Measurements from ENCODE around the gene ADK.
"Not testable (repeated sequence)": the region's sequence is repeated elsewhere in the genome, so short reads cannot be mapped to it uniquely, and the experiment has no call there.

The ADK gene

DNA sequence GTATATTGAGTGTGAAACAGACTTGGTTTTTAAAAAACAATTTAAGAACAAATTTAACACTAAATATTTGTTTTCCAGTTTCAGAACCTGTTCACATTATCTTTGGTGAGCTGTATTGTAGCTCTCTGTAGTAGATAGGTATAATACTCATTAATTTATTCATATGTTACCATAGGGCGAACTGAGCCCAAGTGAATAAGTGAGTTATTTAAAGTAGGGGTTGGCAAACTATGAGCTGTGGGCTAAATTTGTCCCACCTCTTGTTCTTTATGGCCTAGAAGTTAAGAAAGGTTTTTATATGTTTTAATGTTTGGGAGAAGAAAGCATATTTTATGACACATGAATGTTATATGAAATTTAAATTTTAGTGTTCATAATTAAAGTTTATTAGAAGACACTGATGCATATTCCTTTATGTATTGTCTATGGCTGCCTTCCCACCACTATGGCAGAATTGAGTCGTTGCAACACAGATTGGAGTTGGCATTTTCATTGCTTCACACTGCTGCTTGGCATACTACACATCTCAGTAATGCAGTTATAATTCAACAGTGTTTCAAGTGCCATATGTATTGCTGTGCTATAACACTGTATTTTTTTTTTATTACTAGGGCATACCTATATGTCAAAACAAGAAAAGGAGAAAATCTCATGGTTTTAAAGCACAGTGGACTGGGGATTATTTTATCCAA, 146.5 kb downstream of the ADK start:
- no peak for DNase-seq

- DNase-seq: not testable (repeated sequence)
These were observed 149.1 kb downstream of the ADK start for GRCh38 chr10:74300074-74300621.

DNA sequence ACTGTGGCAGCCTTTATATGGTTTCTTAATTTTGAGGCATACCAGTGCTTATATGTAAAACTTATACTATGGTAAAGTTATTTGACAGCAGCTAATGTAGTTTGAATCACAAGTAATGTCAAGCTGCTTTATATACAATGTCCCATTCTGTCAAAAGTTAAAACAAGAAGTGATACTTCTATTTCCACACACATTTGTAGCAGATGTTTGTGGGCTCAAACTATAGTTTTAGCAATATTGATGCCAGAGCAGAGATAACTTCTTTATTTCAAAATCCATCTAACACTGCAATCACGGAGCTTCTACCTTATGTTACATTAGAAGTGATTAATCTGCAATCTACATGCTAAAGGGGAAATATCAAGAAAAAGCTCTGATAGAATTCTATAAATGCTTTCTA, 149.6 kb downstream of the ADK start:
- no peak for DNase-seq

DNA sequence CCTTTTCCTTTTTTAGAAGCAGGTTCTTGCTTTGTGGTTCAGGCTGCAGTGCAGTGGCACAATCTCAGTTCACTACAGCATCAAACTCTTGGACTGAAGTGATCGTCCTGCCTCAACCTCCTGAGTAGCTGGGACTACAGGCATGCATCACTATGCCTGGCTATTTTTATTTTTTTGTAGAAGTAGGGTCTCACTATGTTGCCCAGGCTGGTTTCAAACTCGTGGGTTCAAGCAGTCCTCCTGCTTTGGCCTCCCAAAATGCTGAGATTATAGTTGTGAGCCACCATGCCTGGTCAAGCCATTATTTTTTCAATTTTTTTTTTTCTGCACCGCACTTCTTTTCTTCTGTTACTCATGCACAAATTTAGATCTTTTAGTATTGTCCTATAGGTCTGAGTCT, 154.7 kb downstream of the ADK start:
- no peak for DNase-seq

GRCh38 chr10:74306227-74306982, 155.4 kb downstream of the ADK start:
- DNase-seq: no peak

- no peak for DNase-seq
These were observed 156.1 kb downstream of the ADK start for GRCh38 chr10:74307061-74307651.

DNA sequence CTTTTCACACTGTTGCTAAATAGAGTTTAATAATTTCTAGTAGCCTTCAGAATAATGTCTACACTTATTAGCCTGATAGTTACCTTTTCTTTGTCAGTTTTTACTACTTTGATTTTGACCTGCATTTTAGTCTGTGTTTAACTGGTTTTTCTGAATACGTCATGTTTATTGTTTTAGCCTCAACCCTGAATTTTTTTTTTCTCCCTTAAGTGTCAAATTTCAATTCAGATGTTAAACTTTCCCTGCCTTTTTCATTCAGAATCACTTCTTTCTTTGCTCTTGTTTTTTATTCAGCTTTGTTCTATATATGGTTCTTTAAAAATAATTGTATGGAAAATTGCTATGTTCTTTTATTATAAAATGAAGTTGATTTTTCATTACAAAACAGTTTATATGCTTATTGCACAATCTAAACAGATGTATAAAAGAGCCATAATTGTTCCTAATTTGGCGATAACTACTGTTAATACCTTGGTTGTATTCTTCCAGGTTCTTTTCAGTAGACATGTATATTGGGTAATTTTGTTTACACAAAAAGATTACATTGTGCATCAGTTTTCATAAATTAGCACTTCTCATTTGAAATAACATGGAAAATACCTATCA, 159.7 kb downstream of the ADK start:
- DNase-seq: no peak

- no peak for DNase-seq
These were observed 163.1 kb downstream of the ADK start for GRCh38 chr10:74314166-74314565.

DNA sequence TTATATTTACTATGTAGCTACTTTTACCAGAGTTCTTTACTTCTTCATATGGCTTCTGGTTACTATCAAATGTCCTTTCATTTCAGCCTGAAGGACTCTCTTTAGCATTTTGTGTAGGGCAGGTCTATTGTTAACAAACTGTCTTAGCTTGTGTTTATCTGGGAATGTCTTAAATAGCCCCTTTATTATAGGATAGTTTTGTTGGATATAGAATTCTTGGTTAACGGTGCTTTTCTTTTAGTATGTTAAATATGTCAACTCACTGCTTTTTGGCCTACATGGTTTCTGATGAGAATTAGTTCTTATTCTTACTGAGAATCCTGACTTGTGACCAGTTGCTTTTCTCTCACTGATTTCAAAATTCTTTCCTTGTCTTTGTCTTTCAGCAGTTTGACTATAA, 169.0 kb downstream of the ADK start:
- DNase-seq: no peak

- DNase-seq: no peak
These were observed 169.7 kb downstream of the ADK start for GRCh38 chr10:74320717-74321116.

GRCh38 chr10:74322141-74322540, 171.1 kb downstream of the ADK start:
- no peak for DNase-seq

DNA sequence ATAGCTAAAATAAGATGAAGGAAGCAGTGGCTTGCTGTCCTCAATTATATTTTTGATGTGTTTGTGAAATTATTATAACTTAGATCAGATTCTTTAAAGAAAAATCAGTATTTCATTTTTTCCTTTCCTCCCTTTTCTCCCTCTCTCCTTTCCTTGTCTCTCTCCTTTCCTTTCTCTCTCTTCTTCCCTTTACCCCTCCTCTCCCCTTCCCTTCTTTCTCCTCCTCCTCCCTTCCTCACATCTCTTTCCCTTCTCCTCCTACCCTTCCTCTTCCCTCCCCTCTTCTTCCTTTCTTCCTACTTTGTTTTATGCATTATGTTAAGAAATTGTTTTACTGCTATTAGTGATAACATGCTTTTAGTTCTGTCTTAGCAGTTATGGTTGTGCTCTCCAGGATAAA, 171.5 kb downstream of the ADK start:
- no peak for DNase-seq

- DNase-seq: no peak
These were observed 177.4 kb downstream of the ADK start for GRCh38 chr10:74328388-74328787.

GRCh38 chr10:74329873-74330272, 178.9 kb downstream of the ADK start:
- DNase-seq: no peak

- DNase-seq: no peak
These were observed 179.6 kb downstream of the ADK start for GRCh38 chr10:74330646-74331045.

DNA sequence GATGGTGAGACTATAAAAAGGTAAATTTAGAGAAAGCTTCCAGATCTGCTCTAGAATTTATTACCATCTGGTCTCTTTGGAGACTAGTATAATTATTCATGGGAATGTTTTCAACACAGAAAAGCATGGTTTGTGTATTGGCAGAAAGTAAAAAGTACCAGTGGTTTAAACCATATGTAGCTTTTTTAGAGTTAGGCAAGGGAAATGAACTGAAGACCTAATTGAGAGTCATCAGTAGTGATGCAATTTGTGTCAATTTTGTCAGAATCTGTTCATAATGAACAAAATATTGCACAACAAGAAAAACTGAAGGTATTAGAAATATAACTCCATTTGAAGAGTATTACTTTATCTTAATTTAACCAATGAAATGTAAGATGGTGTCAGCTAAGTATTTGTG, 181.4 kb downstream of the ADK start:
- no peak for DNase-seq

- no peak for DNase-seq
These were observed 182.2 kb downstream of the ADK start for GRCh38 chr10:74333174-74333573.

DNA sequence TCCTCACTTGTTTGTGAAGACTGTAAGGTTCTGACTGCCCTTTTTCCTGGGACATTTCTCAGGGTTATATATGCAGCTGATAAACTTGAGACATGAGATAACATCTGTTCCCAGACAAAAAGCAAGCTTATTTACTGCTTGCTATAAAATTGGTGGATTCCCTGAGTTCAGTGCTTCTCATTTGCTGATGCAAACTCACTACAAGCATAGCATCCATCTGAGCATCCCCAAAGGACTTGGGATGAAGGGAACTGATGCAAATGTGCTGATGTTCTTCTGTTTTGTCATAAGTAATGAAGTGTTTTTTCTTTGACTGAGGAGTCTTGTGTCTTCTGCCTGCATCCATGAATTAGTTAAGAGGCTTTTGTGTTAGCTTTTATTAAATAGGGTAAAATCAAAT, 183.2 kb downstream of the ADK start:
- no peak for DNase-seq

DNA sequence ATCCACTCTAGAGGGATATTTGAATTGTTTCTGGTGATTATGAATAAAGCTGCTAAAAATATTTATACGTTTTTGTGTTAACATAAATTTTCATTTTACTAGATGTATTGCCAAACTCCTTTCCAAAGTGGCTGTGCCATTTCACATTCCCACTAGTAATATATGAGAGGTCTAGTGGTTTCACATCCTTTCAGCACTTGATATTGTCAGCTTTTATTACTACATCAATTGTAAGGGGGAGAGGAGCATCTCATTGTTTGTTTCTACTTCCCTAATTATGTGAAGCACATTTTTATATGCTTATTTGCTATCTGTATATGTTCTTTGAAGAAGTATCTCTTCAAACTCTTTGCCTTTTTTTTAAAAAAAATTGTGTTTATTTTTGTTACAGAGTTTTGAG, 184.5 kb downstream of the ADK start:
- no peak for DNase-seq

DNA sequence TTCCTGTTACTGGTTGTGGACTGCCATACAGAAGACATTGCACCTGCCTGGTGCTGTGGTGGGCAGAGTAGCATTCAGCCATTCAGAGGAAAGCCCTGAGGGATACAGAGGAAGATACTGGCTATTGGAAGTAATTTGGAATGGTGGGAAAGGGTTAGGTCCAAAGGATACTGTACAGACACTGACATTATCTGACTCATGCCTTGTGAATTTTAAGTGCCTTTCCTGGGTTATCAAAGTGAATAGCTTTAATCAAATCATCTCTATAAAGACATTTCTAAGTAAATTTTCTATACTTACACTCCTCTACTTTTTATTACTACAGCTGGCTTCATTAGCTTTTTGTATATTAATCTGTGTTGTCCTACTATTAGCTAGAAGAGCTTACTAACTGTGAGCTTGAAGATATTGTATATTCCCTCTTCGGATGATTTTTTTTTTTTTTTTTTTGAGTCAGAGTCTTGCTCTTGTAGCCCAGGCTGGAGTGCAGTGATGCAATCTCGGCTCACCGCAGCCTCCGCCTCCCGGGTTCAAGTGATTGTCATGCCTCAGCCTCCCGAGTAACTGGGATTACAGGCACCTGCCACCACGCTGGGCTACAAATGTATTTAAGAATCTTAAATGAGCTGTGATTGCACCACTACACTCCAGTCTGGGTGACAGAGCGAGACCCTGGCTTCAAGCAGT, 186.5 kb downstream of the ADK start:
- no peak for DNase-seq

DNA sequence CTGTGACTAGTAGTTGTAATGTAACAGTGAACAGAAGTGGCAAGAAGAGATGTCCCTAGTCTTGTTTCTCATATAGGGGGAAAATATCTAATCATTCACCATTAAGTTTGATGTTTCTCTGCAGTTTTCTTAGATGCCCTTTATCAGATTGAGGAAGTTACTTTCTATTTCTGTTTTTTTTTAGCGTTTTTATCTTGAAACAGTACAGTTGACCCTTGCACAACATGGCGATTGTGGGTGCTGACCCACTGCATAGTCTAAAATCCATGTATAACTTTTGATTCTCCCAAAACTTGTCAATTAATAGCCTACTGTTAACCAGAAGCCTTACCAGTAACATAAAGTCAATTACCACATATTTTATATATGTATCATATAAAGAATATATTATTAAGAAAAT, 192.0 kb downstream of the ADK start:
- no peak for DNase-seq

- DNase-seq: no peak
These were observed 192.8 kb downstream of the ADK start for GRCh38 chr10:74343804-74344203.

GRCh38 chr10:74344306-74344705, 193.3 kb downstream of the ADK start:
- no peak for DNase-seq

All from right kidney (tissue), 1 donor.